ENCODE data around the gene VPS72.

Gene VPS72

DNA sequence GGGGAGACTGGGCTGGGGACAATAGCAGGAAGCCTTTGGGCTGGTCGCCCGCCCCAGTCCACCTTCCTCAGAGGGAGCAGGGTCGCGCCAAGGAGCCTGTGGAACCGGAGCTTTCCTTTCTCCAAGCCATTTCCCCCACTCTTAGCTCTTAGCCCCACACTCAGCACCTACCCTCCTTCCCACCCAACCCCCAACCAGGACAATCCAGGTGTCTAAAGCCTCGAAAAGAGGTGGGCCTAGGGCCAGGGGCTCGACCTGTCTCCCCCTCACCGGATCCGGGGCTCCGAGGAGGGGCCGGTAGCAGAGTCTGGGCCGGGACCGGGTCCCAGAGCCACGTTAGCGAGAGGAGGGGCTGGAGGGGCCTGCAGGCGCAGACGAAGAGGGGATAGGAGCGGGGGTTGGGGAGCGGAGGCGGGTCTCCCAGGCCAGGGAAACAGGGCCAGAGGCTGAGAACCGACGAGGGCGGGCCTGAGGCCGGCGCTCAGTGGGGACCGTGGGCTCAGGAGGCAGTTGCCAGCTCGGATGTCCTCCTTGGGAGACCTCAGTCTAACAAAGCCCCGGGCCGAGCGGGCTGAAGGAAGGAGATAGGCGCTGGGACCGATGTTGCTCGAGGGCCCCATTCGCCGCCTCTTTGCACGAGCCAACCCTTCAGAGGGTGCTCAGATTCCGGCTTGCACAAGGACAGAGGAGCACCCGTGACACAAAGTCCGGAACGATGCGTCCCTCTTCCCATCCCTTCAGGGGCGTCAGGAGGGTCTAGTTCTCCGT, 44.5 kb downstream of the VPS72 start:
- Histone ChIP-seq H3K9me3 (ENCODE audit: severe bottlenecking) (no peaks in the 10 kb centered on the region), H3K4me3 (ENCODE audit: severe bottlenecking) (peak overlapping the region; percentile 39), H3K27me3 (ENCODE audit: insufficient read depth, poor library complexity, severe bottlenecking) (no peaks in the 10 kb centered on the region), H3K27ac (ENCODE audit: poor library complexity, severe bottlenecking) (no peak overlapping the region), H3K36me3 (ENCODE audit: low read depth) (no peaks in the 10 kb centered on the region), H3K4me1 (ENCODE audit: insufficient read depth, poor library complexity, severe bottlenecking) (no peaks in the 10 kb centered on the region)
- TF ChIP-seq, protein P1, sequence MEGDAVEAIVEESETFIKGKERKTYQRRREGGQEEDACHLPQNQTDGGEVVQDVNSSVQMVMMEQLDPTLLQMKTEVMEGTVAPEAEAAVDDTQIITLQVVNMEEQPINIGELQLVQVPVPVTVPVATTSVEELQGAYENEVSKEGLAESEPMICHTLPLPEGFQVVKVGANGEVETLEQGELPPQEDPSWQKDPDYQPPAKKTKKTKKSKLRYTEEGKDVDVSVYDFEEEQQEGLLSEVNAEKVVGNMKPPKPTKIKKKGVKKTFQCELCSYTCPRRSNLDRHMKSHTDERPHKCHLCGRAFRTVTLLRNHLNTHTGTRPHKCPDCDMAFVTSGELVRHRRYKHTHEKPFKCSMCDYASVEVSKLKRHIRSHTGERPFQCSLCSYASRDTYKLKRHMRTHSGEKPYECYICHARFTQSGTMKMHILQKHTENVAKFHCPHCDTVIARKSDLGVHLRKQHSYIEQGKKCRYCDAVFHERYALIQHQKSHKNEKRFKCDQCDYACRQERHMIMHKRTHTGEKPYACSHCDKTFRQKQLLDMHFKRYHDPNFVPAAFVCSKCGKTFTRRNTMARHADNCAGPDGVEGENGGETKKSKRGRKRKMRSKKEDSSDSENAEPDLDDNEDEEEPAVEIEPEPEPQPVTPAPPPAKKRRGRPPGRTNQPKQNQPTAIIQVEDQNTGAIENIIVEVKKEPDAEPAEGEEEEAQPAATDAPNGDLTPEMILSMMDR (IDR thresholded peaks at IDR 0.05; ENCODE audit: poor library complexity, severe bottlenecking) = no peak
- ATAC-seq (ENCODE audit: low read depth) = no peak
- no peak for DNase-seq (ENCODE audit: low spot score)

DNA sequence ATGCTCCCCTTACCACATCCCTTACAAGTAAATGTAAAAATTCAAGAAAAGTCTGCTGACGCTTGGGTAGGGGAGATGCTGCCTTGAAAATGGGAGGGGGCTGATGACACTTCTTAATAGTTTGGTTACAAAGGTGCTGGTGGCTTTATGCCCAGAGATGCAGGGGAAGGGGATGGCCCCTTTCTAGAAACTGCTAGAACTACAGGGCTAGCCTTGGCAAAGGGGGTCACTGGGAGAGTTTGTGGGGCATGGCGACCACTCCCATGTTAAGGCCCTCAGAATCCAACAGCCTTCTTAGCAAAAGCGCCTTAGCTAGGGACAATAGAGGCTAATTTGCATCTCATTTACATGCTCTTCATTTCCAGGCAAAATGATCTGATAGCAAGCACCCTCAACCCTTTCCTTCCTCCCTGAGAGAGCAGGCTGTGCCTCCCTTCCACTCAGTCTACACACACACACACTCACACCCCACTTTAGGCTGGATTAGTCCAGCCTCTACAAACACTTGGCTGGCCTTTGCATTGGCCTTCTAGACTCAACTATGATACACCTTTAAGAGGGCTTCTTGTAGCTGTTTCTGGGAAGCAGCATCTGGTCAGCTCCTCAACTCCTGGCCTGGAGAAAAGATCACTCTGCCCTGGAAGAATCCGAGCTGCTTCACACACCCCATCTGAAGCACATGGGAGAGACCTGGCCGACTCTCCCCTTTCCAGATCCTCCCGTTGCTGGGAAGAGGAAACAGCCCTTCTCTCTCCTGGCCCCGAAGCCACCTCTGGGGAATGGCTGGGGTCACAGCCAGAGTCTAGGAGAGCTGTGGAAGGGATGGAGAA, 45.3 kb downstream of the VPS72 start:
- no peaks in the 10 kb centered on the region for H3K9me3 ChIP-seq (ENCODE audit: severe bottlenecking)
- H3K4me3 ChIP-seq (ENCODE audit: severe bottlenecking) = no peak overlapping the region
- H3K36me3 ChIP-seq (ENCODE audit: low read depth) = no peaks in the 10 kb centered on the region
- ATAC-seq (ENCODE audit: low read depth) (no peak), DNase-seq (ENCODE audit: low spot score) (no peak)
- H3K27ac ChIP-seq (ENCODE audit: poor library complexity, severe bottlenecking) = no peak overlapping the region
- H3K27me3 ChIP-seq (ENCODE audit: insufficient read depth, poor library complexity, severe bottlenecking) = no peaks in the 10 kb centered on the region
- no peaks in the 10 kb centered on the region for H3K4me1 ChIP-seq (ENCODE audit: insufficient read depth, poor library complexity, severe bottlenecking)
- TF ChIP-seq, protein P1 (IDR thresholded peaks at IDR 0.05; ENCODE audit: poor library complexity, severe bottlenecking) = no peak

DNA sequence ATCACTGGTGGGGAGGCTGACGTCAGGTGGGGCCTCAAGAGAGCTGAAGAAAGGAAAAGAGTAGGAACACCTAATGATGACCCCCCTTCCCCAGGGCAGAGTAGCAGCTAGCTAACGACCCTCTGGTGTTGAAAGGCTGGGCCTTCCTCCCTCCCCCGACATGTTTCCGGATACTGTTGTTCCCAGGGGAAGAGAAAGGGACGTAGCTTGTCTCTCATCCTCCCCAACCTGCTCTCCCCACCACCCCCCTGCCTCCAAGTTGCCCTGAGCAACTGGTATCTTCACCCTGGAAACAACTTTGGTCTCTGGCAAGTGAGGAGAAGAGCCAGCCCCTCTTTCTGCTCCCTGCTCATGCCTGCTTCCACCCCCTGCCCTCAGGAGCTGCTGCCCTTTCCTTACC, 46.0 kb downstream of the VPS72 start:
- ATAC-seq (ENCODE audit: low read depth) = no peak
- no peak overlapping the region for H3K4me3 ChIP-seq (ENCODE audit: severe bottlenecking)
- TF ChIP-seq, protein P1 (IDR thresholded peaks at IDR 0.05; ENCODE audit: poor library complexity, severe bottlenecking) = no peak
- H3K4me1 ChIP-seq (ENCODE audit: insufficient read depth, poor library complexity, severe bottlenecking) = no peaks in the 10 kb centered on the region
- no peaks in the 10 kb centered on the region for H3K36me3 ChIP-seq (ENCODE audit: low read depth)
- no peaks in the 10 kb centered on the region for H3K27me3 ChIP-seq (ENCODE audit: insufficient read depth, poor library complexity, severe bottlenecking)
- H3K9me3 ChIP-seq (ENCODE audit: severe bottlenecking) = no peaks in the 10 kb centered on the region
- no peak for DNase-seq (ENCODE audit: low spot score)
- H3K27ac ChIP-seq (ENCODE audit: poor library complexity, severe bottlenecking) = no peak overlapping the region

DNA sequence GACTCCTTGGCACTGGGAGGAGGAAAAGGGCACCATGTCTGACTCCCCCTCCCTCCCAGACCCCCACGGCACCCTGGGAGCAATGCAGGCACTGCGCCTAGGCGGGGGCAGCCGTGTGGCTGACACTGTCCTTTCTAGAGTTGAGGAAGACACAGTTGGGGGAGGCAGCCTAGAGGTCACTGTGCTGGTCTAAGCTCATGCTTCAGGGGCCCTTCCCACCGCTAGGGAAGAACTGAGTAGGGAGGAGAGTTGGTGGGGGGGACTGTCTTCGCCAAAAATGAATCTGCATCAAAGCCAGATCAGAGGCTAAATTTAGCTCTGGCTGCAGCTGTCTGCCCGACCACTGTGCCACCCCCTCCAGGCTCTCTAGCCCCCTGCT, 47.0 kb downstream of the VPS72 start:
- DNase-seq (ENCODE audit: low spot score) = no peak
- Histone ChIP-seq H3K4me3 (ENCODE audit: severe bottlenecking) (no peak overlapping the region), H3K9me3 (ENCODE audit: severe bottlenecking) (no peaks in the 10 kb centered on the region), H3K36me3 (ENCODE audit: low read depth) (no peaks in the 10 kb centered on the region), H3K27me3 (ENCODE audit: insufficient read depth, poor library complexity, severe bottlenecking) (no peaks in the 10 kb centered on the region), H3K27ac (ENCODE audit: poor library complexity, severe bottlenecking) (no peak overlapping the region), H3K4me1 (ENCODE audit: insufficient read depth, poor library complexity, severe bottlenecking) (no peaks in the 10 kb centered on the region)
- no peak for ATAC-seq (ENCODE audit: low read depth)
- TF ChIP-seq, protein P1 (IDR thresholded peaks at IDR 0.05; ENCODE audit: poor library complexity, severe bottlenecking) = no peak

Data from RWPE2 (cell line).